SK-N-MC (cell line): ENCODE measurements around the gene RNF103.

Experiments
- EZH2 ChIP-seq: fragments of 200-600 bp; sonication (generic); IDR thresholded peaks from one replicate; pipeline ENCODE4 v1.6.1; 2017; ENCODE audit warnings: antibody characterized with exemption
- POLR2AphosphoS5 ChIP-seq: IDR thresholded peaks from 2 replicates; pipeline ENCODE4 v1.6.1; 2012; ENCODE audit warnings: mild to moderate bottlenecking, low read depth, low read length, borderline replicate concordance

DNA sequence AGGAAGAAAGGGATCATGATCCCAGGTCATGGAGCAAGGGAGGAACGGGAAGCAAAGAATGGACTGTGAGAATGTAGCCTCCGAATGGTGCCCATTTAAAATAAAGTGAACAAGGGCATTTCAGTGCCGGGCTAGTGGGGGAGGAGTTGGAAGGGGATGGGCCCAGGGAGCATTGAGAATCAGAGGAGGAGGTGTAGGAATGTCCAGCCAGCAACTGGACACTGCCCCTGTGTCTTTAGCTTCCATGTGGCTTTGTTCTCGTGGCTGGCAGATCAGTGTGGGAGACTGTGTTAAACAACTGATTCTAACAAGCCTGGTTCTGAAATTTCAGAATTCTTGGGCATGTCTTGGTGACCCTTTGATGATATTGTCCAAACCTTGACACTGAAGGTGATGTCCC, 1.4 kb upstream of the RNF103 start:
- TF ChIP-seq EZH2 (no peak), POLR2AphosphoS5 (no peak)
